ENCODE data around the gene APOL2.
"Not testable (repeated sequence)": the region's sequence is repeated elsewhere in the genome, so short reads cannot be mapped to it uniquely, and the experiment has no call there.

Gene APOL2

DNA sequence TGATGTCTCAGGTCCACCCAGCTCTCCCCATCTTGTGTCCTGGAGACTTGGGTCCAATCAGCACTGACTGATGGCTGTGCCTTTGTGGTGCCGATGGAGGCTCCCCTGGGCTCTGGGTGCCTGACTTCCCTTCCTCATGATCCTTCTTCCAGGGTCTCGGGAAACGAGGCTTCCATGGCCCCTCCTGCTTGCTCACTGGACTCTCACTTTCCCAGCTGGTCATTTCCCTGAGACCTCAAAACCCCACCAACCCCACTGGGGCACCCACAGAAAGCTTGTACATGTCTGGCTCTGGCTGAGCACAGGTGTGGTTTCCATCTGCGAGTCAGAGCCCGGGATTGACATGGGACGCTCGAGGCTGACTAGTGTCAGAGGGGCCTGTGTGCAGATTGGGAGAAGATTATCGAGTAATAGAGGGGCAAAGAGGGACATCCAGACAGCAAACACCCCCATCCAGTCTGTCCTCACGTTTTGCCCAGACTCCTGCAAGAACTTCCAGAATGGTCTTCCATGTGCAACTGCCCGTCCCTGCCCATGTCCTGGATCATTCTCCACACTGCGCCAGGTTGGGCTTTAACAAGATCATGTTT is 28.7 kb upstream of the APOL2 start:
- no peak overlapping the region for H3K4me3 ChIP-seq (ENCODE audit: low read depth, low read length)
- TF ChIP-seq, protein P1, sequence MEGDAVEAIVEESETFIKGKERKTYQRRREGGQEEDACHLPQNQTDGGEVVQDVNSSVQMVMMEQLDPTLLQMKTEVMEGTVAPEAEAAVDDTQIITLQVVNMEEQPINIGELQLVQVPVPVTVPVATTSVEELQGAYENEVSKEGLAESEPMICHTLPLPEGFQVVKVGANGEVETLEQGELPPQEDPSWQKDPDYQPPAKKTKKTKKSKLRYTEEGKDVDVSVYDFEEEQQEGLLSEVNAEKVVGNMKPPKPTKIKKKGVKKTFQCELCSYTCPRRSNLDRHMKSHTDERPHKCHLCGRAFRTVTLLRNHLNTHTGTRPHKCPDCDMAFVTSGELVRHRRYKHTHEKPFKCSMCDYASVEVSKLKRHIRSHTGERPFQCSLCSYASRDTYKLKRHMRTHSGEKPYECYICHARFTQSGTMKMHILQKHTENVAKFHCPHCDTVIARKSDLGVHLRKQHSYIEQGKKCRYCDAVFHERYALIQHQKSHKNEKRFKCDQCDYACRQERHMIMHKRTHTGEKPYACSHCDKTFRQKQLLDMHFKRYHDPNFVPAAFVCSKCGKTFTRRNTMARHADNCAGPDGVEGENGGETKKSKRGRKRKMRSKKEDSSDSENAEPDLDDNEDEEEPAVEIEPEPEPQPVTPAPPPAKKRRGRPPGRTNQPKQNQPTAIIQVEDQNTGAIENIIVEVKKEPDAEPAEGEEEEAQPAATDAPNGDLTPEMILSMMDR (IDR thresholded peaks at IDR 0.05; ENCODE audit: borderline replicate concordance, insufficient read depth, low read depth, low read length) = no peak

DNA sequence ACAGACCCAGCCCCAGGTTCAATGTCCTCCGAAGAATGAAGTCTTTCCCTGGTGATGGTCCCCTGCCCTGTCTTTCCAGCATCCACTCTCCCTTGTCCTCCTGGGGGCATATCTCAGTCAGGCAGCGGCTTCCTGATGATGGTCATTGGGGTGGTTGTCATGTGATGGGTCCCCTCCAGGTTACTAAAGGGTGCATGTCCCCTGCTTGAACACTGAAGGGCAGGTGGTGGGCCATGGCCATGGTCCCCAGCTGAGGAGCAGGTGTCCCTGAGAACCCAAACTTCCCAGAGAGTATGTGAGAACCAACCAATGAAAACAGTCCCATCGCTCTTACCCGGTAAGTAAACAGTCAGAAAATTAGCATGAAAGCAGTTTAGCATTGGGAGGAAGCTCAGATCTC is 27.7 kb upstream of the APOL2 start:
- TF ChIP-seq, protein P1 (IDR thresholded peaks at IDR 0.05; ENCODE audit: borderline replicate concordance, insufficient read depth, low read depth, low read length) = no peak
- no peak overlapping the region for H3K4me3 ChIP-seq (ENCODE audit: low read depth, low read length)

DNA sequence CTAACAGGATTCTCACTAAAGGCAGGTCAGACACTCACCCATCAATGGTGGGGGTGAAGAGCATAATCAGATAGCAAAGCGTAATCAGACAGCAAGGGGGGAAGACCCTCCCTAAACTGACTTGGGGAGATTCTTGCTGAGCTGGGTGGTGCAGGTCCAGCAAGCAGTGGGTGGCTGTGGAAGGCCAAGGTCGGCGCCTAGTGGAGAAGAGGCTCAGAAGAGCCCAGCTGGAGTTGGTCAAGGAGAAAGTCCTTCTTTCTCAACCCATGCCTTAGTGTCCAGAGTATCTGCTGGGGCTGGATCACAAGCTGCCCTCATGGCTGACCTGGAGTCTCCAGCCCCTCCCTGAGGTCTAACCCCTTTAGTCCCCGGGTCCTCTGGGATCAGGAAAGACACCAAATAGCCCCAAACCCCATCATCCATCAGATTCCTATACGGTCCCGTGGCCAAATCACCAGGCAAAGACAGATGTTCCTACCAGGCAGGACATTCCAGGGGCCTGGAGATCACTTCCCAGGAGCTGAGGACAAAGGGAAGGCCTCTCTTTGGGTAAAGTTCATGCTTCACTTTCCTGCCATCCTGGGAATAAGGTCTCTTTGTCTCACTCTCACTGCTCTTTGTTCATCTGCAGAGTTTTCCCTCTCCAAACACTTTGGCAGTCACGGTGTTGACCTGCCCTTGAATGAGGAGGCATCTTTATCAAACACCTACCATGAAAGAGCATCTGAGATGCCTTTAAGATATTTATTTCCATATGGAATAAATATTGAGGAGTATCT is 24.7 kb upstream of the APOL2 start:
- not testable (repeated sequence) for H3K4me3 ChIP-seq (ENCODE audit: low read depth, low read length)

DNA sequence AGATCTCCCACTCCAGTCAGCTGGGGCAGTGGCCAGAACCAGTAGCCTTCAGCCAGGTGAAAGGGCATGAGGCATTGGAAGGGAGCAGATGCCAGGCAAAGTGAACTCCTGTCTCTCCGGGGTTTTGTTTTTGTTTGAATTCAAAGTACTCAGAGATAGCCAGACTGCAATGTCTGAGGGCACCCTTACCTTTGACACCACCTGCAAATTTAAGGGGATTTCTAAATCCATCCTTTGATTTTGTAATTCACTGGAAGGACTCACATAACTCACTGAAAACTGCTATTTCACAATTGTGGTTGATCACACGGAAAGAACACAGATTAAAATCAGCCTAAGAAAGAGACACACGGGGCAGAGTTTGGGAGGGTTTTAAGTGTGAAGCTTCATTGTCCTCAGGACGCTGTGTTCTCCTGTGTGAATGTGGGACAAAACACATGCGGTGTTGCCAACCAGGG is 23.9 kb upstream of the APOL2 start:
- H3K4me3 ChIP-seq (ENCODE audit: low read depth, low read length) = not testable (repeated sequence)

DNA sequence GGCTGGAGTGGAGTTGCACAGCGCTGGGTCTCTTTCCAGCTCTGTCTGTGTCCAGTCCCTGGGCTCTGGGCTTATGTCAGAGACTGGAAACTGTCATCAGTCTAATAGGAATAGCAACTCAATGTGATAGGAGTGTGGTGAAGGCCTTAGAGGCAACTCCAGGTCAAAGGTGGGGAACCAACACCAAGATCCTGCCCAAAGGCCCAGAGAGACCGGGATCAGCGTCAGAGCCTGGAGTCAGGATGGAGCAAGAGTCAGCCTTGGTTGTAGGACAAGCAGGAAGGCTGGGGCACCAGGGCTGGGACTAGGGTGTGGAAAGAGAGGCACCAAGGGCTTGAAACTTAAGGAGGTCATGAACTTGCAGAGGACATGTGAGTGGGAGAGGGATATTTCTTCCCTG is 23.0 kb upstream of the APOL2 start:
- H3K4me3 ChIP-seq (ENCODE audit: low read depth, low read length) = not testable (repeated sequence)

DNA sequence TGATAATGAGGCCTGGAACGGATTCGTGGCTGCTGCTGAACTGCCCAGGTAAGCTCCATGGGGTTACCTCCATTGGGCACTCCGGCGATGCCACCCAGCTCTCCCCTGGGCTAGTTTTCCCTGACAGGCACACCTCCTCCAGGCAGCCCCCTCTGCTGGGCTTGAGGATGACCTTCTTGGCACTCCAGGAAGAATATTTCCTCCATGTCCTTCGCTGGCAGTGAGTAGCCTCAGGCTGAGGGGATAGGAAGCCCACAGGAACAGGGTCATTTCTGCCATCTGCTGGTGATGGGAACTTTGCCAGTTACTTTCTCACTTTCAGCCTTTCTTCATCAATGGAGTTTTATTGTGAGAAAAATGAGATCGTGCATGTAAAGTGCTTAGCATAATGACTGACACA is 22.3 kb upstream of the APOL2 start:
- not testable (repeated sequence) for H3K4me3 ChIP-seq (ENCODE audit: low read depth, low read length)

DNA sequence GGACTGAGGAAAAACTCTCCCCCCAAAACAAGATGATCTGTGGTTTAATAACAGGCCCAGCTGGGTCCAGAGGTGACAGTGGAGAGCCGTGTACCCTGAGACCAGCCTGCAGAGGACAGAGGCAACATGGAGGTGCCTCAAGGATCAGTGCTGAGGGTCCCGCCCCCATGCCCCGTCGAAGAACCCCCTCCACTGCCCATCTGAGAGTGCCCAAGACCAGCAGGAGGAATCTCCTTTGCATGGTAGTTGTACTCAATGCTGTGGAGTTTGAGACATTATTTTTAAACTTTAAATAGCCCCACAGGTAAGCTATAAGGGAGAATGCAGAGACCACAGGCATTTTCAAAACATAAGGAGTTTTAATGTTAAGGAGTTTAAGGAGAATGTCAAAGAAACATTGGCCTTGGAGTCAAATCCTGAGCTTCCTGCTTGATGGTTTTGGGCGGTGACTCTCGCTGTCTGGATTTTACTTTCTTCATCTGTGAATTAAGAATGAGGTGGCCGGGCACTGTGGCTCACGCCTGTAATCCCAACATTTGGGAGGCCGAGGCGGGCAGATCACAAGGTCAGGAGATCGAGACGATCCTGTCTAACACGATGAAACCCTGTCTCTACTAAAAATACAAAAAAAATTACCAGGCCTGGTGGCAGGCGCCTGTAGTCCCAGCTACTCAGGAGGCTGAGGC is 20.4 kb upstream of the APOL2 start:
- TF ChIP-seq, protein P1 (IDR thresholded peaks at IDR 0.05; ENCODE audit: borderline replicate concordance, insufficient read depth, low read depth, low read length) = no peak
- H3K4me3 ChIP-seq (ENCODE audit: low read depth, low read length) = no peak overlapping the region

DNA sequence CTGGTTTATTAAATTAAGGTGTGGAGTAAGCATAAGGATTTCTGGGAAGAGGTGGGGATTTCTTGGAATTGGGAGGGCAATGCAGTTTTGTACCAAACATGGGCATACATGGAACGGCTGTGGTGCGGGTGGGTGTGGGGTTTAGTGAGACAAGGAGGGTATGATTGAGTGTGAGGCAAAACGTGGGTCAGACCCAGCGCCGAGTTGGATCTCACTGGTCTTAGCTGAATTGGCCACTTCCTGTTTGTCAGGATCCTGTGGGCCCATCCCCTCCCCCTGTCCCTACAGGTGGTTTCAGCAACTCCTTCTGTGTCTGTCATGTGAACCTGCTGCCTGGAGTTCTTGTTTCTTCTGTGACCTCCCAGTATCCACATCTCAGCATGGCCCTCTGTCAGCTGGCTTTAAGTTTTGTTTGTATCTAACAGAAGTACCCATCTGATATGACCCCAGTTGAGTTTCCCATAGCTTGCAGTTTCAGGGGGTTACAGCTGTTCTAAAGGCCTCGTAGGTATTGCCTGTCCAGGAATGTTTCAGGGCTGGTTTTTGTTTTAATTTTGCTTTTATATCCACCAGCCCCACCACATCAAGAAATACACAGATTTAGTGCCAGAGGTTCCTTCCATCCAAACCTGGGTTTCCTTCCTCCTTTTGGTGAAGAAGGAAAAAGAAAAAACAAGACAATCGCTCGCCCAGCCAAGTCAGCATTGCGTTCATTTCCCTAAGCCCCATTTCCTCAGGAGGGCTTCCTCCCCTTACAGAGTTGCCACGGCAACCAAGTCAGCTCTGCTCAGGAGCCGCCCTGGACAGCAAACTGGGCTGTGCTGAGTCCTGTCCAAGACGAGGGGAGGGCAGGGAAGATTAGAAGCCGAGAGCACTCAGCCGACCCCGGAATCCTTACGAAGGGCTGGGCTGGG is 19.6 kb upstream of the APOL2 start:
- H3K4me3 ChIP-seq (ENCODE audit: low read depth, low read length) = no peak overlapping the region
- TF ChIP-seq, protein P1 (IDR thresholded peaks at IDR 0.05; ENCODE audit: borderline replicate concordance, insufficient read depth, low read depth, low read length) = no peak

Data from GM12875 (cell line).